B cell (primary cell): ENCODE measurements around the gene MST1R. TPM values are rescaled to one million over a fixed set of nuclear protein-coding genes. Genes with fewer than 3 reads are reported as not detected.
"Not testable (repeated sequence)": the region's sequence is repeated elsewhere in the genome, so short reads cannot be mapped to it uniquely, and the experiment has no call there.

Source experiments
- ATAC-seq: fragments of 200-7000 bp; cut with Tn5 transposase; one replicate; pipeline ENCODE4 v1.10.0; 2021; ENCODE audit warnings: low read depth, mild to moderate bottlenecking, moderate number of reproducible peaks, moderate library complexity
- CTCF ChIA-PET: fragments of 350-600 bp; sonication (Branson Sonifier 250); formaldehyde crosslinking; loops from one replicate; lab custom pipeline; 2021; ENCODE audit warnings: antibody characterized with exemption, inconsistent platforms; lab: Charles Lee
- POLR2A ChIA-PET: fragments of 350-600 bp; sonication (Branson Sonifier 250); formaldehyde crosslinking; loops from one replicate; lab custom pipeline; 2021; ENCODE audit warnings: antibody characterized with exemption; lab: Charles Lee
- DNase-seq: peaks from one replicate; pipeline ENCODE4 v3.0.0; 2013
- H2AFZ ChIP-seq: 2 replicates; pipeline ENCODE4 v1.6.1; 2012; ENCODE audit warnings: mild to moderate bottlenecking, low read depth, low read length; ENCODE audit not compliant: insufficient read depth, poor library complexity, severe bottlenecking
- H3K27ac ChIP-seq, 2 donors: 1 replicate in 1 of 2; 2 replicates in 1 of 2; pipeline ENCODE4 v1.5.1; 2012 to 2013; ENCODE audit warnings: low read length in 2 of 2, mild to moderate bottlenecking in 2 of 2, moderate library complexity in 1 of 2
- H3K27me3 ChIP-seq, 4 experiments: fragments of 200-600 bp in 1 of 4; sonication (generic) in 1 of 4; replicated peaks in 1 of 4; 1 replicate in 2 of 4; 2 replicates in 2 of 4; pipeline versions ENCODE4 v1.6.1 to v1.7.0; 2013 to 2016; ENCODE audit warnings: low read length in 3 of 4, mild to moderate bottlenecking in 2 of 4, mixed read lengths in 1 of 4, moderate library complexity in 1 of 4; ENCODE audit not compliant: insufficient read depth in 4 of 4, control insufficient read depth in 3 of 4; ENCODE audit errors: control extremely low read depth in 1 of 4
- H3K36me3 ChIP-seq, 2 experiments: replicated peaks in 1 of 2; 1 replicate in 1 of 2; 2 replicates in 1 of 2; pipeline versions ENCODE4 v1.6.1 to v1.7.1; 2013; ENCODE audit warnings: low read length in 1 of 2; ENCODE audit not compliant: insufficient read depth in 2 of 2, control insufficient read depth in 1 of 2; ENCODE audit errors: control extremely low read depth in 1 of 2, extremely low read depth in 1 of 2
- H3K4me1 ChIP-seq, 2 donors: fragments of 200-600 bp in 1 of 2; sonication (generic) in 1 of 2; 1 replicate in 1 of 2; 2 replicates in 1 of 2; pipeline versions ENCODE4 v1.5.1 to v1.6.1; 2013 to 2017; ENCODE audit warnings: low read length in 2 of 2; ENCODE audit not compliant: control insufficient read depth in 2 of 2, insufficient read depth in 2 of 2
- H3K4me2 ChIP-seq: replicated peaks from 2 replicates; pipeline ENCODE3; 2012; ENCODE audit warnings: mild to moderate bottlenecking, low read depth, low read length; ENCODE audit not compliant: poor library complexity, severe bottlenecking
- H3K4me3 ChIP-seq, 5 experiments: fragments of 200-600 bp in 1 of 5; sonication (generic) in 1 of 5; 1 replicate in 3 of 5; 2 replicates in 2 of 5; pipeline versions ENCODE4 v1.5.1 to v1.7.0; 2011 to 2016; ENCODE audit warnings: low read length in 4 of 5, mild to moderate bottlenecking in 4 of 5, low read depth in 2 of 5, control low read depth in 1 of 5, moderate library complexity in 1 of 5; ENCODE audit not compliant: insufficient read depth in 1 of 5; ENCODE audit errors: control extremely low read depth in 1 of 5, extremely low read depth in 1 of 5
- H3K79me2 ChIP-seq: fragments of 200-600 bp; sonication (generic); one replicate; pipeline ENCODE4 v1.6.0; 2016; ENCODE audit warnings: low read length; ENCODE audit not compliant: control insufficient read depth, insufficient read depth
- H3K9ac ChIP-seq: fragments of 200-600 bp; sonication (generic); 2 replicates; pipeline ENCODE4 v1.6.1; 2017; ENCODE audit warnings: mild to moderate bottlenecking, low read length, moderate library complexity
- H3K9me3 ChIP-seq, 3 donors: one replicate each; pipeline versions ENCODE4 v1.6.1 to v1.7.1; 2013; ENCODE audit warnings: low read length in 2 of 3; ENCODE audit not compliant: control insufficient read depth in 2 of 3, insufficient read depth in 1 of 3; ENCODE audit errors: control extremely low read depth in 1 of 3
- H4K20me1 ChIP-seq: 2 replicates; pipeline ENCODE4 v1.6.0; 2012; ENCODE audit warnings: mild to moderate bottlenecking, low read length; ENCODE audit not compliant: insufficient read depth, control insufficient read depth, poor library complexity, severe bottlenecking
- H3K27ac Mint-ChIP-seq: one replicate; pipeline ENCODE4 v1.8.0; 2021; ENCODE audit warnings: mixed read lengths
- H3K27me3 Mint-ChIP-seq: one replicate; pipeline ENCODE4 v1.8.0; 2021; ENCODE audit warnings: mixed read lengths
- H3K4me1 Mint-ChIP-seq: one replicate; pipeline ENCODE4 v1.8.0; 2021; ENCODE audit warnings: mixed read lengths
- H3K4me3 Mint-ChIP-seq: one replicate; pipeline ENCODE4 v1.8.0; 2021; ENCODE audit warnings: mixed read lengths
- H3K9me3 Mint-ChIP-seq: one replicate; pipeline ENCODE4 v1.8.0; 2022; ENCODE audit warnings: mixed read lengths; ENCODE audit not compliant: insufficient read depth
- CTCF ChIP-seq: fragments of 200-600 bp; IDR thresholded peaks from one replicate; pipeline ENCODE4 v1.8.0; 2022; ENCODE audit warnings: antibody characterized with exemption, mild to moderate bottlenecking
- EZH2 ChIP-seq: IDR thresholded peaks from 2 replicates; pipeline ENCODE4 v1.6.1; 2012; ENCODE audit warnings: borderline replicate concordance, low read depth, mild to moderate bottlenecking, moderate library complexity, low read length; ENCODE audit not compliant: insufficient read depth, poor library complexity, severe bottlenecking
- WGBS: methylation state at CpG from one replicate; pipeline ENCODE4 v1.1.5; 2013; ENCODE audit warnings: missing lambda C conversion rate; ENCODE audit not compliant: insufficient coverage; 5-methylcytosine and 5-hydroxymethylcytosine counted together
- intact Hi-C: fragments of 100-400 bp; cut with micrococcal nuclease; formaldehyde crosslinking; loops from one replicate; pipeline ENCODE4 v1.10.0; 2022
- polyA plus RNA-seq: library from polyadenylated mRNA; depleted of rRNA; stranded (reverse); fragments of >200 nt; gene quantifications from 2 replicates; pipeline ENCODE4 v1.2.3, GENCODE V29; 2012
- total RNA-seq, 2 donors: library from RNA; stranded (reverse); fragments of 120-200 nt in 1 of 2; gene quantifications; 1 replicate in 1 of 2; 2 replicates in 1 of 2; pipeline versions ENCODE4 v1.2.3 to v1.2.4, GENCODE V29; 2013 to 2022

Gene MST1R
- total and polyA plus RNA-seq, 2 donors (not counting 1 experiment from before 2014, with no cell fraction given), result 1.7 to 2.4 TPM

GRCh38 chr3:49906073-49906743 is 2.5 kb upstream of the MST1R start:
- DNase-seq (peak; percentile 66), ATAC-seq (peak; percentile 37)
- no peaks in the 10 kb centered on the region for H3K9me3 Mint-ChIP-seq
- H3K4me2 ChIP-seq, result peak overlapping the region; percentile 70
- no peaks in the 10 kb centered on the region for H4K20me1 ChIP-seq
- no peaks in the 10 kb centered on the region for H3K79me2 ChIP-seq
- H3K9me3 ChIP-seq, result peaks cover 0 to 6% (median 0%) of the 10 kb centered on the region in 3 donors
- H3K27me3 Mint-ChIP-seq, result no peaks in the 10 kb centered on the region
- H3K4me1 ChIP-seq, result peaks cover 14 to 36% of the 10 kb centered on the region in 2 donors
- intact Hi-C loops, result loop anchor here (1.0 kb wide), 3 partner anchors 104 to 203 kb away; partner anchors contain the start of gene AMIGO3
- H3K9ac ChIP-seq, result peak overlapping the region; percentile 37
- ChIA-PET CTCF (interaction anchor here (0.6 to 3.3 kb wide), 12 partner anchors 18 to 1613 kb away, joined by 3 to 19 read pairs (median 4); partner anchors contain the start of genes AMIGO3 and INKA1), POLR2A (interaction anchor here (0.6 kb wide), 1 partner anchor 812 kb away, joined by 8 read pairs; the partner anchor contains the start of gene QRICH1)
- H3K27me3 ChIP-seq, result no peaks in the 10 kb centered on the region
- H3K27ac ChIP-seq, result peak overlapping the region in 1 of 2 donors; percentile 30
- peak; percentile 62 for TF ChIP-seq CTCF
- no peak for TF ChIP-seq EZH2
- peak overlapping the region; percentile 48 for H2AFZ ChIP-seq
- peaks cover 0 to 6% of the 10 kb centered on the region in 2 experiments for H3K36me3 ChIP-seq
- 44% methylated on average over 5 of the region's 15 CpGs for WGBS
- H3K4me3 Mint-ChIP-seq, result peak overlapping the region; percentile 74
- peak overlapping the region; percentile 83 for H3K27ac Mint-ChIP-seq
- H3K4me1 Mint-ChIP-seq, result peaks cover 26% of the 10 kb centered on the region
- peak overlapping the region in 3 of 5 experiments; percentile 5 to 39 (median 6) for H3K4me3 ChIP-seq

GRCh38 chr3:49904448-49904847 is 775 bp upstream of the MST1R start:
- H3K4me3 ChIP-seq, H4K20me1 ChIP-seq, H3K9me3 Mint-ChIP-seq, H2AFZ ChIP-seq, H3K27me3 Mint-ChIP-seq, intact Hi-C loops, H3K9ac ChIP-seq, H3K27me3 ChIP-seq, H3K36me3 ChIP-seq, ATAC-seq, DNase-seq, H3K27ac ChIP-seq, POLR2A ChIA-PET, H3K79me2 ChIP-seq, H3K9me3 ChIP-seq: not testable (repeated sequence)
- peak overlapping the region; percentile 26 for H3K27ac Mint-ChIP-seq
- H3K4me3 Mint-ChIP-seq, result peak overlapping the region; percentile 89
- Histone ChIP-seq H3K4me1 (peaks cover 14 to 36% of the 10 kb centered on the region in 2 donors), H3K4me2 (peak overlapping the region; percentile 78)
- H3K4me1 Mint-ChIP-seq, result peaks cover 26% of the 10 kb centered on the region
- CTCF ChIA-PET, result interaction anchor here (2.9 to 3.3 kb wide), 2 partner anchors 66 to 102 kb away, joined by 17 to 19 read pairs; partner anchors contain the start of gene INKA1
- 99% methylated on average over 10 of the region's 13 CpGs for WGBS
